Inferior parietal cortex (tissue), 1 donor: ENCODE measurements around the gene CELF2.

Experiments used
- DNase-seq: peaks from one replicate; pipeline ENCODE4 v3.0.0-alpha.2; 2016; ENCODE audit errors: extremely low spot score

CELF2 gene

DNA sequence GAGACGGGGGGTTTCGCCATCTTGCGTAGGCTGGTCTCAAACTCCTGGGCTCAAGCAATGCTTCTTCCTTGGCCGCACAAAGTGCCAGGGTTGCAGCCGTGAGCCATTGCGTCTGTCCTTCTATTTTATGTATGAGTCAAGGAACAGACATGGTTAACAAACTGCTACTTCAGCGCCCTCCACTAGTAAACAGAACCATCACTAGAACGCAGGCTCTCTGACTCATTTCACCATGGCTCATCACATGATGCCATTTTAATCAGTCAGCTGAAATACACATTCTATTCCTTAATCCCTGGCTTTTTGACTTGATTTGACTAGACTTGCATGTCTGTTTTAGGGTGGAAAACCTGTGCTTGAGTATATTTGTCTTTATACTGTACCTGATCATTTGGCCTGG is 41.3 kb downstream of the CELF2 start:
- DNase-seq: no peak

DNA sequence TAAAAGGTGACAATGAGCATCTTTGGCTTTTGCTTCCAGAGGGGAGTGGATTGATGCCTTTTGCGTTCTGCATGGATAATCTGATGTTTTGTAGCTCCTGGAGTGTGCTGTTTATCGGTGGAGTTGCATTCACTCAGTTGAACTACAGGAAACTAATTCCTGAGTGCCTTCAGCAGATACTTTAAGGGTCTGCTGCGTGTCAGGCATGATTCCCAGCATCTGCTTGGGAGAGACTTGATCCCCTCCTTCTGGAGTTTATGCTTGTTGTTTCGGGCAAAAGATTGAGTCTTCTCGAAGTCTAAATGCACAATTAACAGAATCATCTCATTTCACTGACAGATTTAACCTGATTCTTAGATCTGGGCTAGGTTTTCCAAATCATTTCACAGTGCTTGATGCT is 46.2 kb downstream of the CELF2 start:
- no peak for DNase-seq

DNA sequence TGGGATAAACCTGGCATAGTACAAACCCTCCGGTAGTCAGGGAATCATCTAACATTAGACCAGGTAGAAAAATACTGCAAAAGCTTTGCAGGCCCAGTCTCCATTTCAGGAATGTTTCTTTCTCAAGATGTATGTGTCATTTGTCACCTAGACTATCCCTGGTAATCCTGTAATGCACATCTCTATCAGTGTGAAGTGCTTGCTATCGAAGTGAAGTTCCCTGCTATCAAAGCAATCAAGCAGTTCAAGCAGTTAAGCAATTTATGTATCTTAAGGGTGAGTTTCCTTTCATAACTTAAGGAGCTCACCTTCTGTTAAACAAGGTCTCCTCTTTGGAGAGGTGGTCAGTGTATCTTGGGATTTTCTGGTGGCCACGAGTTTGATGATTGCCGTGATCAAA is 47.2 kb downstream of the CELF2 start:
- no peak for DNase-seq

DNA sequence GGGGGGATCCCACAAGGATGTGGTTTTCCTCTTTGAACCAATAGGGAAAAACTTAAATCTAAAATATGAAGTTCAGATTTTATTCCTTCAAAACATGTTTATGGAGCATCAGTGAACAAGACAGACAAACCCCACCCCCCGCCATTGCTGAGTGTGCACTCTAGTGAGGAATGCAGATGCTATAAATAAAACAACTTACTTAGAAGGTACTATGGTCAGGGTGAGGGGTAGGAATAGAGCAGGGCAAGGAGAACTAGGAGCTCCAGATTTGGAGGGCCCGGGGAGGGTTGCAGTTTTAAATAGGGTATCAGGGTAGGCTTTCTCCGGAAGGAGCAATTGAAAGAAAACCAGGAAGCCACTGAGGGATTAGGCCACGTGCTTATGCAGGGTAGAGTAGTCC is 47.9 kb downstream of the CELF2 start:
- DNase-seq: no peak

DNA sequence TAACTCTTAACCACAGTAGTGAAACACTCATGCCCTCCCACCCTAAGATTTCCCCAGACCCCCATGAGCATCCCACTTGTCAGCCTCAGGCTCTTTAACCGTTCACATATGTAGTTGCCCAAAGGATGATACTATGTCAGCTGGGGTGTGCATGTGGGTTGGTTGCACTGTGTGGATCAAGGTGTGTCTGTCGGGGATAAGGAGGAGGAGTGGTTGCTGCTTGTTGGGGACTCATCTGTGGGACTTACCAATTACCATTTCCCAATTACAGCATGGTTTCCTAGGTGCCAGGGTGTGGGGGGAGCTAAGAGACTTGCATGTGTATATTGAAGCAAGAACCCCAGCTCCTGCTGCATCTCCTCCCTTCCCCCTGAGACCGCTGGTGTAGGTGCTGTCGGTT is 48.8 kb downstream of the CELF2 start:
- no peak for DNase-seq

DNA sequence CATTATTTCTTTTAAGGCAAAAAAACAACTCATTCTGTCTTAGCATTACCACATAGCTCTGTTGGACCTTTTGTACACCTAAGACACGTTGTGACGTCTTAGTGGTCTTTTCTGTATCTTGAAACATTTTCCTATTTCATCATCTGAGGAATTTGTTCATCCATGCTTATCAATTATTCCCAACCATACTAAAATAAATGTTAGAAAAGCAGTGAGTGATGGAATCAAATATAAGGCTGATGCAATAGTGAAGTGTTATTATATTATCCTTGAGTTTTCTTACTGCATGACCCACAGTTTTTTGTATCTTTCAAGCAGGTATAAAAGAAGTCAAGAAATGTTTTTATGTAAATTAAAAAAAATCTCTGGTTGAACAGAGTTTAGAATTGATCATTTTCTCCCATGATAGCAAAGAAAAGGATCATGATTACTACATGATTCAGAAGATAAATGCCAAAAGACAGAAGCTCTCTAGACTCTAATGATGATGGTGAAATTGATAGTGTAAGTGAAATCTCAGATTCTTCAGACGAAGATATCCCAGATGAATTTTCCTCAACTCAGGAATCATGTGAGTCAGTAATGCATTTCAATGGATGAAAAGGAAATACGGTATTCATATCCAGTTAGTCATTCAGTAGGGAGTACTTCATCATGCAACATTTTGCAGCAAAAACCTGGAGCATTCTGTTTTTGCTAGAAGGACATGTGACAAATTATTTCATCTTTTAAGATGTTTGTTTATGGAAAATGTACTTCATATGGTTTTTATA is 51.4 kb downstream of the CELF2 start:
- no peak for DNase-seq

DNA sequence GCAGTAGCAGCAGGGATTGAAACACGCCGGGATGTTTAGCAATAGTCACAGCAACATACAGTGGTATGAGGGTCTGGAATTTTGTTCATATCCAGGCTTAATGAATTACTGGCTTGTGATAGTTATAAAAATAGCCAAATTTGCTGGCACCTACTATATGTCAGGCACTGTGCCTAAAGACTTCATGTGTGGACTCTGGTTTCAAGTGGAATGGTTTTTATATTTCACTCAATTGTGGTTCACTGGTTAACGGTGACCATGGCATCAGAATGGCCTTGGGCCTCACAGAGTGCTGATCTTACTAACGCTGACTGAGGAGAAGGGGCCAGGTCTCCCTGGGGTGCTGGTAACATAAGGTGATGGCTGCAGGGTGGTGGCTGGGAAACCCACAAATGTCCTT is 55.7 kb downstream of the CELF2 start:
- DNase-seq: no peak

DNA sequence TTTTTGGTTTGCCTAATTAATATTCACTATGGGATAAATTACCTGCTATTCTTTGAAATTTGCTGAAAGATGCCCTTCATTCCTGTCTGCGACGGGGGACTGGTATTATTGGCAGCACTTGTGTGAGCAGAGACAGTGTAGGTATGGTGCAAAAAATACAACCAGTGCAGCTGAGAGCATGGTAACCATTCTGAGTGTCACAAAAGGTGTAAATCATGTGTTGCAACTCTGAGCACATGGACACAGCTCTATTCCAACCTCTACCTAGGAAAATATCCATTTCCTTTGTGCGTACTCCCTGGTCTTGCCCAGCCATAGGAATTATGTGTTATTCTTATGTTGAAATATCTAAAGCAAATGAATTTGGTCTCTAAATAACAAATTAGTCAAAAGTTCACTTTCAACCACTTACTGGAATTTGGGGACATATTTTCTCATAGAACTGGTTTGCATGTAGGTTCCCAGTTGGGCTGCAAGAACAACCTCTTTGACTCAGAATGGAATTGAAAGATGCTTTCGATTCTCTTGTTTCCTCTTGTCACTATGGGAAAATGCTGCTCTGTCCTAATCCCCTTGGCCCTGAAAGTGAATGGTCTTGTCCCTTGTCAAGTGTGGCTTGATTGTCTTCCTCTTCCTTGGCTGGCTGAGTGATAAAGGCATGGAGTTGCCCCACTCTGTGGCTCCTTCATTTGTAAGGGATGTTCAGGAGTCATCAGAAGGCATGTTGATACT is 57.0 kb downstream of the CELF2 start:
- DNase-seq: no peak

DNA sequence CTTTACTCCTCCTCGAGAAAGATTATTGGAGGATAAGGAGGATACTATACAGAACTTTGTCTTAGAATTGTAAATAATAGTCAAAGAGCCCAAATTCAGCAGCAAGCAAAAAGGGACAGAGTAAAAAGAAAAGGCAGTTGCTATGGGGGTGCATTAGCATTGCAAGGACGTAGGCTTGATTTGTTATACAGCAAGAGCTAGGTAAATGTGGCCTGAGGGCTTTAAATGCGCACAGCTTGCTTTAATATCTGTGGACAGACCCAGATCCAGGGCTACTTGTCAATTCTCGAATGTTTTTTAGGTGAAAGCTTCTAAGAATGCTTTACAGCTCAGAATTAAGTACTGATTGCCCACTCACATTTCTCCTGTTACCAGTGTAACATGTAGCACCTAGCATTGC is 58.5 kb downstream of the CELF2 start:
- DNase-seq: no peak

DNA sequence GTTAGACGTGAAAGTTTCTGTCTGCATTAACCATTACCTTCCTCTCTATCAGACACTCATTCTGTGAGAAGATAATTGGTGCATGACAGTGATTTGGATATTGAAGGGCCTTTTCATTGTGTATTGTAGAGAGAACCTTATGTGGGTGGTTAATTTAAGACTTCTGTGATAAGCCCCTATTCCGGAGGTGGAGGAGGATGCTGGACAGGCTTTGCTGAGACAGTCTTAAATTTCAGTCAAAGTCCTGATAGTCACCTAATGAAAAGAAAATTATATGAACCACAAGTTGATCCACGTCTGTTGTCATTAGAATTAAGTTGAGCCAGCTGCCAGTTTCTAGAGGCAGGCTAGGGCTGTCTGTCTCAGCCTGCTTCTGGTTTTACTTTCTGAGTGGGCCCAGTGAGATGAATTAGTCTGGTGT is 62.9 kb downstream of the CELF2 start:
- DNase-seq: no peak

DNA sequence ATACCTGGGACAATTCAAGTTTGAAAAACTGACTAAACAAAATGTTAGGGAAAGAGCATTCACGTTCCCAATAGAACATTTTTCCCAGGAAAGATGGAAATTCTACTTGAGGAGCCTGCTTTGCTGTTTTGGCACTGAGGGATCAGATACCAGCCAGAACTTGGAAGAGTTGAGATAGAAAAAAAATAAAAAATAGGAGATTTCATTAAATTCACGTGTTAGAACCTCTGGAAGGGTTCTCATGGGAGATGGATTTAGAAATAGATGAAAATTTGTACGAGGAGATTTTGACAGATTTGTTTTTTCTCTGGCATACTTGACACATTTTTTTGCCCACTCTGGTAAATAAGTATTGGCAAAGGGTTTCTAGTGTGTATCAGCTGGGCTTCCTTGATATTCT is 63.7 kb downstream of the CELF2 start:
- no peak for DNase-seq

DNA sequence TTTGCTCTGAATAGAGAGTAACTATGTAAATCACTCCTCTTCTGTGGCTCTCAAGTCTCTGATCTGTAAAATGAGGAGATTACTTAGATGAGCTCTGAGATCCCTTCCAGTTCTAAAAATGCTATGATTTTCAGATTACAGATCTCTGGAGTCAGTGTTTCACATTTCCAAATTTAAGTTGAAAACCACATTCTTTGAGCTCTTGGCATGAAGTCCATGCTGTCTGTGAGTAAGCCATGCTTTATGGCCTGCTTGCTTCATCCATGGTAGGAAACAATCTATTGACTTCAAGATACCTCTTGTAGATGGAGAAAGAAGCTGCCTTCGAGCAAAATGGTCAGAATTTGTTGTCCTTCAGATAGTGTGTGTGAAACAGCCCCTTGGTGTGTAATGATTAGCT is 64.9 kb downstream of the CELF2 start:
- DNase-seq: no peak

DNA sequence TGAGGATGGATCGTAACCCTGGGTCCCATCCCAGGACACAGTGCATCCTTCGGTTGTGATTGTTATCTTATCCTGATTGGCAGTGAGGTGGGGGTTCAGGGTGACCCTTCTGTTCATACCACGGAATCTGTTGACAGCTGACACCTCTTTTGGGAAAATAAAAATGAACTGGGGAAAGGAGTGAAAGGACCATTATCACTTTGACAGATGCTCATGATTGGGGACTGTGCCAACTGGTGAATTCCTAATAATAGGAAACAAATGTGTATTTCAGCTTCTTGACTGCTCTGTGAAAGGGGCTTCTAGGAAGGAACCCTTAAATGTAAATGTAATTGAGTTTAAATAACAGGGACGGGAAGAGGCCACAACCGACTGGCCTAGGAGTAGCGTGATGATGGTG is 65.4 kb downstream of the CELF2 start:
- DNase-seq: no peak

DNA sequence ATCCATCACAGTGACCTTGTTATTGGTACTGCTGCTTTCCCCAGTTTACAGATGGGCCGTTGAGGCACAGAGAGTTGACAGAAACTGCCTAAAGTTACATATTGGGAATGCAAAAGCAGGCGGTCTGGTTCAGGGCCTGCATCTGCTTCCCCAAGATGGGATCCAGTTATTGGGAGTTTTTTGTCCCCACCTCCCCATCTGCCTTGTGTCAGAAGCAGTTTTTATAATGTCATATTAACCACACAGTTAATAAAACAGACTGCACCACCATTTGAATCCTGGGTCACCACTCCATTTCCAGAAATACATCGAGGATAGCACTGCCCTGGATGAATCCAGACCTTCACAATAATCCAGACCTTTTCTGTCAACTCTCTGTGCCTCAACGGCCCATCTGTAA is 67.9 kb downstream of the CELF2 start:
- DNase-seq: no peak

DNA sequence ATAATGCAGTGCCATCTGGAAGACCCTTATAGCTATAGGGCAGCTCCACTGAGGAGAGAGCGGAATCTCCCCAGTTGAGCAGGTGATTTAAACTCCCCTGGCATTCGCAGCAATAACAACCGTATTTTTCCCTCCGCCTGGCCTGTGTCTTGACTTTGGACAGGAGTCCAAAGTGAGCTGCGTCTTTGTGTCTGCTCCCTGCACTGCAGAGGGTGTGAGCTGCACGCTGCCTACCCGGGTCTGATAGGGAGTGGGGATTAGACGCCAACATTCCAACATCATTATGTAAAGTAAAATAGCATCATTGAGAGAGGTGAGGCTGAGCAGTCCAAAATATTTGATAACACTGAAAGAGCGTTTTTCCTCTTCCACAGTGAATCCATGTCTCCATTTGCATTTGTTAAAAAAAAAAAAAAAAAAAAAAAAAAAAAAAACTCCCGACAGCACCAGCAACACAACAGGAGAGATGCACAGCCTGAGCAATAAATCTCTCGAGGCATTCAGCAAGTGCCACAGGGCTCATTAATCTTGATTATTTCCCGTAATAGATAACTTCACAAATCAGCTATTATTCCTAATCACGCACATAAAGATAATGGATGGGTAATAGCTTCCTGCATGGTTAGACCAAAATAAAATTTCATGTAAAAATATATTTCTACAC is 68.6 kb downstream of the CELF2 start:
- no peak for DNase-seq

DNA sequence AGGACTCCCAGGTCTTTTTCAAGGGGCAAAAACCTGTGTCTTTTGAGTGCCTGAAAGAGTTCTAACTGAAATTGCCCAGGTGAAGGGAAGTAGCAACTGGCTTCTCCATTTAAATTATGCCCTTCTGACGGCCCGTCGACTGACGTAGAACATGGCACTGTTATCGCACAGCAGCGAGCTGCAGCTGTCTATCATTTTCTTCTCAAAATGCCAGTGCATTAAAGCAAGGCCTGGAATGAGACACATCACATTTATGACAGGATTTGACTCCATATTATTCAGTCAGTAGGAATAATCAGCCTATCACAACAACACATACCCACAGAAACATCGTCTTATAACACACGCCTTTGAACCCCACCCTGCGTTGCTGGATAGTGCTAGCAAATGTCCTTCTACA is 69.7 kb downstream of the CELF2 start:
- DNase-seq: no peak

DNA sequence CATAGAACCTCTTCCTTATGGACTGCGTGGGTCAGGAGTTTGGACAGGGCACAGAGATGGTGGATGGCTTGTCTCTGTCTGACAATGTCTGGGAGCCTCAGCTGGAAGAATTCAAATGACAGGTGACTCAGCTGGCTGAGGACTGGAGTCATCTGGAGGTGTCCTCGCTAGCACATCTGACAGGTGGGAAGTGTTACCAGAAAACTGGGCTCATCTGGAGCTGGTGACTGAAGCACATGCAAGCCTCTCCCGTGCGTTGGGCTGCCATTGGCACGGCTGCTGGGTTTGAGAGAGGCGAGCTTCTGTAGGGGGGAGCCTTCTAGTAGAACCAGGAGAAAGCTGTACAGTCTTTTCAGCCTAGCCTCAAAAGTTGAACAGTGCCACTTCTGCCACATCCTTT is 71.0 kb downstream of the CELF2 start:
- DNase-seq: no peak

DNA sequence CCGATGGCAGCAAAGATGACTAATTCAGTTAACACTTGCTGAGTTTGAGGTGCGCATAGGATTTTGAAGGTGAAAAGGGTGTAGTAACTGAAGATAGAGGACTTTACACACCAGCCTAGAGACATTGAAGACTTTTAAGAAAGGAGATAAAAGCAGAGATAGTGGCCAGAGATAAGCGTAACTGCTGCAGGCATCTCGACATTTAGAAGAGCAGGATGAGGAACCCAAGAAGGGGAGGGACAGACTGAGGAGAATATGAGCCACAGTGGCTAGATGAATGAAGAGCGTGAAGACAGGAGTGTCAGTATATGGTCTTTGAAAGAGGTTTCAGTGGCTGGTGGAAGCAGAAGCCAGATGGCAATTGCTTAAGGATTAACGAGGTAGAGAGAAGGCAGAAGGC is 71.6 kb downstream of the CELF2 start:
- no peak for DNase-seq

DNA sequence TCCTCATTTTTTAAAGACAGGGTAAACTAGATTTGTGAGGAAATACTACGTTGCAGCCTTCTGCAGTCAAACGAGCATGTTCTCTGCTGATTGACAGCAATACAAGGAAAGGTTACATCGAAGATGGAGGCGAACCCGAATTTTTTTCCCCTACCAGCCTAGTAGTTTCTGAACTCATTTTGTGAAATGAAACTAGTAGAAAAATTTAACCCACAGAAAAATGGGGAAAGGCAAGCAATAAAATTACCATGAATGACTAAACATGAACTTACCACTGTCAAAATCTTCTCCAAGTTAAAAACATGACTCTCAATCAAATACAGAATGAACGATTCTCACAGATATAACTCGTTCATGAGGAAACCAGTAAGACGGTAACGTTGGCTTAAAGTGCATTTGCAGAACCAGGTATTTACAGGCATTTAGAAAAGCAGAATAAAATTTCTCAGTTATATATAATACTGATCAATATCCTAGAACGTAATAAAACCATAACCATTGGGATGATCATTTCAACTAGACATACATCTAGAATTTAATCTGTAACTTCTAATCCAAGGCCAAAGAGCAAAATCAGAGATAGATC is 73.9 kb downstream of the CELF2 start:
- no peak for DNase-seq

DNA sequence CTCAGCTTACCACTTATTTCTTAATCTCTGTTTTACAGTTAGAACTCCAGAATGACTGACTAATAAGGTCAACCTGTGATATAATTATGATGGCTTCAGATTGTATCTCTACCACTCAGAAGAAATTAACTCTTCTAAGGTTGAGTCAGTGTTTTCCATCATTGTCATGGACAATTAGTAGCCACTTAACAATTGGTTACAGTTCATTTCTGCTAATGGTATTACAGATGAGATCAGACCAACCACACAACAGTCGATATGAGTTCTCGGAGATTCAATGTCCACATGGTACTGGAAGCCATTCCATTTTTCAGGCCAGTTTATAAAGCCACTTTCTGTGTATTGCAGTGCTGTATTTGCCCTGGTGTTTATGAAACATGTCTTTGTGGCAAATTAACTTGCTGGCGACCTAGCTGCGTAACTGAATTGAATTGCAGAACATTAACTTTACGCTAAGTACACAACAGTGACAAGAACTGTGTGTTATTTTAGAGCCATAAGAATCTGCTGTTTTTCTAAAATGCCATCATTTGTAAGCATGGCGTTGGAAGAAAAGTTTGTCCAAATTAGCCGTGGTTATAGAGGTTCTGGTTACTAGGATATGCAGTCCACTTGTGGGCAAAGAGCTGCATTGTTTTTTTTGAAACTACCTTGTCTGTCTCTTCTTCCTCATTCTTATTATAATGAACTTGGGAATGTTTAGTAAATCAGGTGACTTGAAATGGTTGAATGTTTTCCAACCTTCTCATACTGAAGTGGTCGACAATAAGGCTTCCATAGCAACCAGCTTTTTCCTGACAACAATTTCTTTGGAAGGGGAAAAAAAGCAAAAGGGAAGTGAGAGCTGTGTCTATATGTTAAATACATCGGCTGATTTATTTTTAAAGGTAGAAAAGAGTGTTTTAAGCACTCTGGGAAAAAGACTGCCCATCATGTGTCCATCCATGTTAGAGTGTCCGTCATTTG is 76.4 kb downstream of the CELF2 start:
- DNase-seq: no peak

DNA sequence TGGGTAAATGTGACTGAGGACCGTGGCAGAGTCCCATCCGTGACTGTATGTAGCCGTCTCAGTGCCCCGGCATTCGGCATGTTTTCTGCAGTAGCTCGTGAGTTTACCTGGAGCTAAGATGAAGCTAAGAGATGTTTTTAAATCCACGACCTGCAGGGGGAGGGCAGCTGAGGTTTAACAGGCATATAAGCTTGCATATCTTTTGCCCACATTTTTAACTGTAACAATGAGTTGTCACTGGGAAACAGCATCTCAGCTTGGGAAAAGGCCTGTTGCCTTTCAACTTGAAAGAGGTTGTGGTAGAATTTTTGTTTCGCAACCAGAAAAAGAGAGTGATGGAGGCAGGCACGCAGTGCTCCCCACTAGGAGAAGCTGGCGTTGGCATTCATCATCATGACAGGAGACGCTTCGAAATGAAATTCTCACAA is 77.7 kb downstream of the CELF2 start:
- DNase-seq: no peak
